Measurements from ENCODE around the gene BRD3OS. TPM values are rescaled to one million over a fixed set of nuclear protein-coding genes. Genes with fewer than 3 reads are reported as not detected.

The BRD3OS gene
- total RNA-seq, 2 experiments from 2014 or later, result 13.7 to 21.6 TPM

DNA sequence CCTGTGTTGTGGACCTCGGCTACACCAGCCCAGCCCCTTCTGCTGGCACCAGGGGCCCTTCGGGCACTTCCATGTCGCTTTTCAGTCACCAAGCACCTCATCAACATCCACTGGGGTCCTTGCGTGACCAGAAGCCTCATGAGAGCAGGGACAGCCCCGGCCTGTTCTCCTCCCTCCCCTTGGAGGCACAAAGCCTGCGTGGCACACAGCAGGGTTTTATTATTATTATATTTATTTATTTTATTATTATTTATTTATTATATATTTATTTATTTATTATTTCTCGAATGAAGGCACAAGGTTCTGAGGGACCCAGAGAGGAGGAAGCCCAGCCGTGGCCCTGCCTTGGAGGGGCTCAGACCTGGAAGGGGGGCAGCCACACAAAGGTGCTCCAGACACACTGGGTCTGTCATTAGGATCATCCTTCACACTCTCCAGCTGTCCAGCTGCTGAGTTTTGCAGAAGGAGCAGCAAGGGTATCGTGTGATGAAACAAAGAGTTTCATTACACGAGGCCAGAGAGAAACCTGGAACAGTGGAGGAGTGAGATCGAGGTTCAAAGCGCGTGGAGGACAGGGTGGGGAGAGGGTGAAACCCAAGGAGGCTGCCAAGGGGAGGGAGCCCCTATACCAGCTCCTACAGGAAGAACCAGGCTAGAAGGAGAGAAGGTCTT lies 38.4 kb upstream of the BRD3OS start:
- no peak for DNase-seq (ENCODE audit: low spot score)
- H4K20me1 ChIP-seq (ENCODE audit: insufficient read depth, low read length), result peaks cover 3% of the 10 kb centered on the region; the same call in 1 of the 2 replicates
- TF ChIP-seq EZH2phosphoT487 (IDR thresholded peaks at IDR 0.05; ENCODE audit: borderline replicate concordance, low read depth, low read length), result no peak
- no peak for TF ChIP-seq CTCF (conservative IDR thresholded peaks at IDR 0.05; ENCODE audit: low read length)
- H3K9me3 ChIP-seq (ENCODE audit: low read length), result no peaks in the 10 kb centered on the region
- no peaks in the 10 kb centered on the region for H3K36me3 ChIP-seq (ENCODE audit: insufficient read depth, low read length)
- no peaks in the 10 kb centered on the region for H3K9me2 ChIP-seq (ENCODE audit: insufficient read depth, low read length)
- peaks cover 13% of the 10 kb centered on the region for H3K4me1 ChIP-seq (ENCODE audit: insufficient read depth, low read length, poor library complexity, severe bottlenecking)
- intact Hi-C loops (cut with micrococcal nuclease; ENCODE audit: unreplicated experiment), result no loop called here
- CTCF ChIA-PET (ENCODE audit: unreplicated experiment), result no interaction called here
- 0 out of 2 replicates have a peak, but pooled peaks cover 6% of the 10 kb centered on the region for H3K79me2 ChIP-seq (ENCODE audit: insufficient read depth, low read depth, low read length)
- no peak overlapping the region for H3K4me2 ChIP-seq (ENCODE audit: low read length)
- H3K27ac ChIP-seq (ENCODE audit: low read depth, low read length, poor library complexity, severe bottlenecking), result no peak overlapping the region
- H2AFZ ChIP-seq (ENCODE audit: low read length), result no peak overlapping the region
- POLR2A ChIA-PET, result no interaction called here
- H3K4me3 ChIP-seq (ENCODE audit: low read depth, low read length, poor library complexity, severe bottlenecking), result no peak overlapping the region
- BruUV-seq (replicated peaks), result no TSS peak

GRCh38 chr9:133987446-133987788 lies 37.9 kb upstream of the BRD3OS start:
- peaks cover 3% of the 10 kb centered on the region; the same call in 1 of the 2 replicates for H4K20me1 ChIP-seq (ENCODE audit: insufficient read depth, low read length)

More at GRCh38 chr9:133987446-133987788, 37.9 kb upstream of the BRD3OS start:
- no TSS peak for BruUV-seq (replicated peaks)
- intact Hi-C loops (cut with micrococcal nuclease; ENCODE audit: unreplicated experiment), result no loop called here
- ChIA-PET POLR2A (no interaction called here), CTCF (ENCODE audit: unreplicated experiment) (no interaction called here)
- no peak for DNase-seq (ENCODE audit: low spot score)
- Histone ChIP-seq H3K9me3 (ENCODE audit: low read length) (no peaks in the 10 kb centered on the region), H3K79me2 (ENCODE audit: insufficient read depth, low read depth, low read length) (0 out of 2 replicates have a peak, but pooled peaks cover 6% of the 10 kb centered on the region), H3K4me2 (ENCODE audit: low read length) (no peak overlapping the region), H3K4me1 (ENCODE audit: insufficient read depth, low read length, poor library complexity, severe bottlenecking) (peaks cover 10% of the 10 kb centered on the region), H3K36me3 (ENCODE audit: insufficient read depth, low read length) (no peaks in the 10 kb centered on the region), H3K4me3 (ENCODE audit: low read depth, low read length, poor library complexity, severe bottlenecking) (no peak overlapping the region), H3K9me2 (ENCODE audit: insufficient read depth, low read length) (no peaks in the 10 kb centered on the region), H2AFZ (ENCODE audit: low read length) (no peak overlapping the region), H3K27ac (ENCODE audit: low read depth, low read length, poor library complexity, severe bottlenecking) (no peak overlapping the region)
- TF ChIP-seq CTCF (conservative IDR thresholded peaks at IDR 0.05; ENCODE audit: low read length), result no peak
- TF ChIP-seq EZH2phosphoT487 (IDR thresholded peaks at IDR 0.05; ENCODE audit: borderline replicate concordance, low read depth, low read length), result no peak

All from OCI-LY7 (cell line).